C4-2B (cell line): ENCODE measurements around the gene ZNF213.

Experiments used
- CTCF ChIP-seq: fragments of 450-650 bp; conservative IDR thresholded peaks from 2 replicates; pipeline ENCODE4 v1.5.1; 2017; ENCODE audit warnings: mild to moderate bottlenecking
- ZFX ChIP-seq: fragments of 450-650 bp; IDR thresholded peaks from 2 replicates; pipeline ENCODE4 v1.6.1; 2017

GRCh38 chr16:3140603-3141427 lies 6.0 kb downstream of the ZNF213 start:
- TF ChIP-seq CTCF (no peak), ZFX (no peak)
